Breast epithelium (tissue), 4 donors: ENCODE results near the gene P2RX3. TPM values are rescaled to one million over a fixed set of nuclear protein-coding genes. Genes with fewer than 3 reads are reported as not detected.

Experiments
- DNase-seq, 2 donors: peaks; one replicate each; pipeline ENCODE4 v3.0.0-alpha.2; 2019; ENCODE audit warnings: low spot score in 2 of 2
- H3K27ac ChIP-seq, 2 donors: fragments of 200-600 bp; sonication (generic) in 1 of 2; one replicate each; pipeline ENCODE4 v1.5.1; 2016 to 2019; ENCODE audit warnings: mild to moderate bottlenecking in 1 of 2
- H3K27me3 ChIP-seq, 2 donors: fragments of 200-600 bp; sonication (generic) in 1 of 2; one replicate each; pipeline versions ENCODE4 v1.5.1 to v1.6.0; 2017 to 2019; ENCODE audit warnings: control low read depth in 1 of 2, mild to moderate bottlenecking in 1 of 2
- H3K36me3 ChIP-seq: fragments of 200-600 bp; one replicate; pipeline ENCODE4 v1.5.1; 2019
- H3K4me1 ChIP-seq, 2 donors: fragments of 200-600 bp; sonication (generic); one replicate each; pipeline ENCODE4 v1.5.1; 2016 to 2019; ENCODE audit warnings: control low read depth in 1 of 2
- H3K4me3 ChIP-seq, 3 donors: fragments of 200-600 bp; sonication (generic); 1 replicate in 2 of 3; 2 replicates in 1 of 3; pipeline ENCODE4 v1.5.1; 2016 to 2019; ENCODE audit warnings: mild to moderate bottlenecking in 3 of 3, moderate library complexity in 2 of 3
- H3K9me3 ChIP-seq, 2 donors: fragments of 200-600 bp; sonication (generic) in 1 of 2; one replicate each; pipeline ENCODE4 v1.5.1; 2016 to 2019; ENCODE audit warnings: control low read depth in 1 of 2
- POLR2A ChIP-seq: fragments of 450-650 bp; IDR thresholded peaks from one replicate; pipeline ENCODE4 v1.6.1; 2016; ENCODE audit warnings: antibody characterized with exemption, mild to moderate bottlenecking, moderate library complexity
- POLR2AphosphoS5 ChIP-seq, 3 donors: sonication (generic); formaldehyde crosslinking; IDR thresholded peaks; one replicate each; pipeline ENCODE4 v1.6.1; 2017; ENCODE audit warnings: antibody characterized with exemption in 3 of 3
- intact Hi-C: fragments of 100-400 bp; cut with DNase I; formaldehyde crosslinking; loops from one replicate; pipeline ENCODE4 v1.15.1; 2023; ENCODE audit warnings: low total_unique reads
- total RNA-seq, 3 donors: library from RNA; depleted of rRNA; stranded (reverse); fragments of >200 nt; gene quantifications; one replicate each; pipeline ENCODE4 v1.1.0, GENCODE V29; 2016
- TF ChIP-seq, protein P1 (sequence below), 3 donors: fragments of 450-650 bp; IDR thresholded peaks; one replicate each; pipeline ENCODE4 v1.5.1; 2016 to 2017; ENCODE audit warnings: antibody characterized with exemption in 3 of 3, mild to moderate bottlenecking in 3 of 3, moderate library complexity in 3 of 3

Gene P2RX3
- total RNA-seq, 3 donors from 2014 or later, result not detected

GRCh38 chr11:57409321-57410100 lies 71.4 kb downstream of the P2RX3 start:
- Histone ChIP-seq H3K9me3 (no peaks in the 10 kb centered on the region), H3K36me3 (no peaks in the 10 kb centered on the region), H3K4me3 (no peak overlapping the region), H3K27me3 (no peaks in the 10 kb centered on the region), H3K4me1 (no peaks in the 10 kb centered on the region), H3K27ac (peak overlapping the region in 1 of 2 donors; percentile 25)
- TF ChIP-seq POLR2AphosphoS5 (IDR thresholded peaks at IDR 0.05) (no peak), POLR2A (no peak)
- TF ChIP-seq, protein P1, sequence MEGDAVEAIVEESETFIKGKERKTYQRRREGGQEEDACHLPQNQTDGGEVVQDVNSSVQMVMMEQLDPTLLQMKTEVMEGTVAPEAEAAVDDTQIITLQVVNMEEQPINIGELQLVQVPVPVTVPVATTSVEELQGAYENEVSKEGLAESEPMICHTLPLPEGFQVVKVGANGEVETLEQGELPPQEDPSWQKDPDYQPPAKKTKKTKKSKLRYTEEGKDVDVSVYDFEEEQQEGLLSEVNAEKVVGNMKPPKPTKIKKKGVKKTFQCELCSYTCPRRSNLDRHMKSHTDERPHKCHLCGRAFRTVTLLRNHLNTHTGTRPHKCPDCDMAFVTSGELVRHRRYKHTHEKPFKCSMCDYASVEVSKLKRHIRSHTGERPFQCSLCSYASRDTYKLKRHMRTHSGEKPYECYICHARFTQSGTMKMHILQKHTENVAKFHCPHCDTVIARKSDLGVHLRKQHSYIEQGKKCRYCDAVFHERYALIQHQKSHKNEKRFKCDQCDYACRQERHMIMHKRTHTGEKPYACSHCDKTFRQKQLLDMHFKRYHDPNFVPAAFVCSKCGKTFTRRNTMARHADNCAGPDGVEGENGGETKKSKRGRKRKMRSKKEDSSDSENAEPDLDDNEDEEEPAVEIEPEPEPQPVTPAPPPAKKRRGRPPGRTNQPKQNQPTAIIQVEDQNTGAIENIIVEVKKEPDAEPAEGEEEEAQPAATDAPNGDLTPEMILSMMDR (IDR thresholded peaks at IDR 0.05), result no peak
- DNase-seq, result no peak
- intact Hi-C loops, result no loop called here

DNA sequence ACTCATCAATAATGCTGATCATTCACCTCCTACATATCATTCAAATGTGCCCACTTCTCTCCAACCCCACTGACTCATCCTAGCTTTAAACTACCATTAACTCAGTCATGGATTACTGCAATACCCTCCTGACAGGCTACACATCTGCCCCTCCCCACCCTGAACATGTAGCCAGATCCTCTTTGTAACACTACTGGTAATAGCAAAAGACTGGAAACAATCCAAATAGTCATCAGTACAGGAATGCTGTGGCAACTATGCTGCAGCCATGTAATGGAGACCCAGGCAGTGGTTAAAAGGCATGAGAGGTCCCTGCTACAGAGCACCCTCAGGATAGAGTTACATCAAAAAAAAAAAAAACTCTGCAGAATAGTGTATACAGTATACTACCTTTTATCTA lies 72.1 kb downstream of the P2RX3 start:
- no peaks in the 10 kb centered on the region for H3K27me3 ChIP-seq
- peak overlapping the region in 1 of 2 donors; percentile 25 for H3K27ac ChIP-seq
- no peak for TF ChIP-seq POLR2AphosphoS5 (IDR thresholded peaks at IDR 0.05)
- no peak for TF ChIP-seq POLR2A
- DNase-seq, result no peak
- no peak overlapping the region for H3K4me3 ChIP-seq
- H3K9me3 ChIP-seq, result no peaks in the 10 kb centered on the region
- H3K4me1 ChIP-seq, result no peaks in the 10 kb centered on the region
- H3K36me3 ChIP-seq, result peaks cover 6% of the 10 kb centered on the region
- intact Hi-C loops, result no loop called here

DNA sequence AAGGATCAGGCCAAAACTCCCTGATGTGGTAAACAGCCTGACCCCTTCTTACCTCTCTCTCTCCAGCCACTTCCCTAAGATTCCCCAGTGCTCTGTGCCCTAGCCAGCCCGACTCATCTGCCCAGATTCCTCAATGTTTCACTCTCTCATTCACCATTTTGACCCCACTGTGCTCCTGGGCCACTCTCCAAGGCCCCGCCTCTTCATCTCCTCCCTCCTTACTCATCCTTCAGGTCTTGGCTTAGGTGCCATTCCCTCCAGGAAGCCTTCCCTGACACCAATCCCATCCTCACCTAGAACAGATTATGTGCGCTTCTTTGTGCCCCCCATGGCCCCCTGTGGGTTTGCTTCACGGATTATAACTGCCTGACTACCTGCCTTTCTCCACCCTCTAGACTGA lies 75.5 kb downstream of the P2RX3 start:
- Histone ChIP-seq H3K27me3 (no peaks in the 10 kb centered on the region), H3K27ac (no peak overlapping the region), H3K9me3 (no peaks in the 10 kb centered on the region), H3K36me3 (peaks cover 21% of the 10 kb centered on the region), H3K4me3 (no peak overlapping the region), H3K4me1 (no peaks in the 10 kb centered on the region)
- DNase-seq, result no peak
- TF ChIP-seq POLR2AphosphoS5 (IDR thresholded peaks at IDR 0.05) (no peak), POLR2A (no peak)
- TF ChIP-seq, protein P1 (IDR thresholded peaks at IDR 0.05), result no peak
- intact Hi-C loops, result no loop called here

GRCh38 chr11:57414612-57415212 lies 76.6 kb downstream of the P2RX3 start:
- Histone ChIP-seq H3K36me3 (peaks cover 21% of the 10 kb centered on the region), H3K27ac (no peak overlapping the region), H3K27me3 (no peaks in the 10 kb centered on the region), H3K4me1 (no peaks in the 10 kb centered on the region), H3K4me3 (no peak overlapping the region), H3K9me3 (no peaks in the 10 kb centered on the region)
- DNase-seq, result no peak
- TF ChIP-seq POLR2A, result no peak
- no peak for TF ChIP-seq POLR2AphosphoS5 (IDR thresholded peaks at IDR 0.05)
- TF ChIP-seq, protein P1 (IDR thresholded peaks at IDR 0.05), result no peak
- intact Hi-C loops, result no loop called here

GRCh38 chr11:57416436-57416835 lies 78.3 kb downstream of the P2RX3 start:
- no peaks in the 10 kb centered on the region for H3K27me3 ChIP-seq
- no peaks in the 10 kb centered on the region for H3K4me1 ChIP-seq
- H3K9me3 ChIP-seq, result no peaks in the 10 kb centered on the region
- H3K36me3 ChIP-seq, result peaks cover 21% of the 10 kb centered on the region
- no peak for DNase-seq
- intact Hi-C loops, result no loop called here
- no peak overlapping the region for H3K4me3 ChIP-seq
- TF ChIP-seq POLR2AphosphoS5 (IDR thresholded peaks at IDR 0.05) (no peak), POLR2A (no peak)
- TF ChIP-seq, protein P1 (IDR thresholded peaks at IDR 0.05), result no peak
- peak overlapping the region; percentile 42 to 61 for H3K27ac ChIP-seq
